Activated effector memory CD4-positive, alpha-beta T cell treated with anti-CD3 and anti-CD28 coated beads, Interleukin-2, amount 50 U/mL, for 16 hours (primary cell): Measurements from ENCODE around the gene SEMA4G.

Experiments
- DNase-seq: peaks from one replicate; pipeline ENCODE4 v3.0.0-alpha.2; 2020

SEMA4G gene

DNA sequence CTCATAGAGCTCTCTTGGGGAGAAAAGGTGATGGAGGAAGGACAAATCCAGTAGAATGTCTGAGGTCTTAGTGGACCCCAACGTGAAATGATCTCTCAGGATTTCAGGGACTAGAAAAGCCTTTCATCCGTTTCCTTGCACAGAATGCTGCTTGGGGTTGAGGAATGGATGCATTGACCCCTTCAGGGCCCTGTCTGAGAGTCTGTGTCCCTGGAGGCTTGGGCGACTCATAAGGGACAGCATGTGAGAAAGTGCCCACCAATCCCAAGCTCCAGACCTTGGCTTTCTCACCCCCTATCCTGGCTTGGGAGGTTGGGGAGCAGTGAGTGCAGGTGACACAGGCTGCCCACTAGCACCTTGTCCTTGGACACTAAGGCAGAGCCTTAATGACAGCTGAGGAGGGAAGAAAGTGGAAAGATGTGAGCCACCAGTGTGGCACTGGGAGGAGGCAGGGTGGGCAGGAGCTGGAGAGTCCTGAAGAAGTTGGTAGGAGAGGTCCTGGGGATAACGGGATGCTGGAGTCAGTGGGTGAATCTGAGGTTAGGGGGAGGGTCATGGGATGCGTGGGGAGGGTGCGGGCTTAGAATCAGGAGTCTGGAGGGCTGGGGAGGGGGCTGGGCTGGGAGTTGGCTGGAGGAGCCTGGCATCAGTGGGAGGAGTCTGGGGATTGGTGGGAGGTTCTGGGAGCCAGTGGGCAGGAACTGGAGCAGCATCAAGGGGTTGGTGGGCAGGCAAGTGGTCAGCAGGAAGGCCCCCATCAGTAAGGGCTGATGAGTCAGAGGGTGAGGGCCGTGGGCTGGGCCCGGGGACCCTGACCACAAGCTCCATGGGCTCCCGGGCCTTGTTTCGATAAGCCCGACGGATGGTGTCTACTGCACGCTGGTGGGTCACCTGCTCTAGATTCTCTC lies 38.9 kb downstream of the SEMA4G start:
- no peak for DNase-seq

DNA sequence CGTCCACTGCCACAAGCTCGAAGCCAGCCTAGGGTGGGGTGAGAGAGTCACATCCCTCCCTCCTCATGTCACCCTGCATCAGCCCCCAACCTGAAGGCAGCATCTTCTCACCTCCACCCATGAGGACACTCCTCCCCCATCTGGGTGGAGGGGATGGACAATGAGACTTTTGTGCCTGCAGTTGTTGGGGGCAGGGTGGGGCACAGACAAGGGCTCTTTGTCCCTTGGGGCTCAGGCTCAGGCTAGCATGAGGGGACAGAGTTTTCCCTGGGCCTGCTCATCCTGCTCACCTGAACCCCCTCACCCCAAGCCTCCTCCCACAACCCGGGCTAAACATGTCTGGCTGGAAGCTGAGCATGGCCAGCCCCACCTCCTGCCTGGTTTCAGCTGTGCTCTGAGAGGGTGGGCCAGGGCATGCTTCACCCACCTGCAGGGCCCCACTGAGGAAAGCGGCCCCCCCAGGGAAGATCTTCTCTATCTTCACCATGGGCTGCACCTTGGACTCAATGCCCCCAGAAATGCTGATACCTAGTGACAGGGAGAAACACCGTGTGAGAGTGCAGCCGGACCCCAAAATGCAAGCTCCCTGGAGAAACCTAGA lies 39.6 kb downstream of the SEMA4G start:
- no peak for DNase-seq

DNA sequence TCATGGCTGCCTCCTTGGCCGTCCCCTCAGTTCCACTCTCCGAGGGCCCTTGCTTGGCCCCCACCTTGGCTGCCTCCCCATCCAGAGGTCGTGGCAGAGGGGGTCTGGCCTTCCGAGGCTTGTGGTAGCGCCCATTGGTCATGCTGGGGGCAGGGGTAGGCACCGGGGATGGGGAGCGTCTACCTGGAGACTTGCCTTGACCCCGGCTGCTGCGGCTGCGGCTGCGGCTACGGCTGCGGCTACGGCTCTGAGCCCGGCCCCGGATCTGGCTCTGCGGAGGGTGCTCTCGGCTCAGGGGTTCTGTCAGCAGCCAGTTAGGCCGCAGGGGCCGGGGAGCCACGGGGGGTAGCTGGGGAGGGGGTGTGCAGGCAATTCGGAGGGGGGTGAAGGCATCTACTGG lies 41.0 kb downstream of the SEMA4G start:
- DNase-seq = no peak

DNA sequence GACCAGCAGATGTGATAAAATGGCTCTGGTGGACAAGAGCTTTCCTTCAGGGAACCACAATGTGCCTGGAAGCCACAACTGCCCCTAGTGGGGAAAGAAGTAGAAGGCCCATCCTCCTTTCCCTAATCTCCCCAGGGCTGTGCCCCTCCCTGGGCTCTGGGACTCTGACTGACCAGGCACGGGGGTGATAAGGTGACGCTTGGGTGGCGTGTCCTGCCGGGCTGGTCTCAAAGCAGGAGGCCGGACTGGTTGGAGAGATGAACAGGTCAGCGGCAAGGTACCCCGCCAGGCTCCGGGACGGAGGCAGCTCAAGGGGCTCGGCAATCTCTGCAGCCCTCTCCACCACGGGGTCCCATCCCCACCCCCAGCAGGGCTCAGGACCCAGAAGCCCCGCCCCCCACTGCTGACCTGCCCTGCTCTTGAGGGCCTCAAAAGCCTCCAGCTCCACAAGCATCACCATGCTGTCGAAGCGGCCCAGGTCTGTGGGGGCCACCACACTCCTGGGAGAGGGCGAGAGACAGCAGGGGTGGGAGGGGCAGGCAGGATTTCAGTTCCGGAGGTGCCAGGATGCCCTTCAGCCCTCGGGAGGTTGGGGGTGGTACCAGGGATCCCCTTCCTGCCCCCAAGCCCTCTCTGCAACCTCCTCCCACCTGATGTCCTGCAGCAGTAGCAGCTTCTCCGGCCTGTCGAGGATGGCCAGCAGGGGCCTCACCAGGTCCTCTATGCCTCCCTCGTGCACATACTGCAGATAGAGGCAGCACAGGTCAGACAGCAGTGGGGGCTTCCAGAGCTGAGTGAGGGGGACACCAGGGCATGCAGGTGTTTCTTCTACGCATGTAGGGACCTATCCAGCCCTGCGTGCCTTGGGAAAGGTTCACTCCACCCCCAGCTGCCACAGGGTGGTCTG lies 42.5 kb downstream of the SEMA4G start:
- DNase-seq = no peak

DNA sequence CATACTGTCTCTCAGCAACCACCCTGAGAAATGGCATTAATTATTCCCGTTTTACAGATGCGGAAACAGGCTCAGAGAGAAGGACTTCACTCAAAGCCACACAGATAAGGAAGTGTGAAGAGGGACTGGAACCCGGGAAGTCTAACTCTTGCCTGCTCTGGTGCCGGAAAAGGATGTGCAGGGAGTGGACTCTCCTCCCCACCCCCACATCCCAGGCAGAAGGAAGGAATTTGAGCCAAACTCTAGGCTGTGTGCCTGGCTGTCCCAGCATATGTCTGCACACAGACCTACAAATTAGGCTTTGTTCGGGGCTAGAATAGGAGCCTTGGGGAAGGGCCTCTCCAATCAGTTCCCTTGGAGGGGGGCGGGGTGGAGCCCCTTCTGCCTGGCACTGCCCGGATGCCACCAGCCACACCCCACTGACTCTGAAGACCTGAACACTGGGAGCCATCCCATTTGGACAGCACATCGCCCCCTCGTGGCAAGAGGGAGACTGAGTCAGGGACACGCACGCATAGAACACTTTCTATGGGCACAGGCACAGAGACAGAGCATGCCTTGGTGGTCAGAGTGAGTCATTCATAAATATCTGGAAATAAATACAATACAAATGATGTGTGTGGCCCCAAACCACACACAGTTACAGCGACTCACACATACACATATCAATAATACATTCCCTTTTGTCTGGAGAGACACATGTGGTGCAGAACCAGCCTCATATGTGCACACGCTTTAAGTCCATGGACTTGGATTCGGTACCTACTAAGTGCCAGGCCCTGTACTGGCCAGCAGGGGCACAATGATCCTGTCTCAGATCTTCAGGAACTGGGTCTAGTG lies 43.4 kb downstream of the SEMA4G start:
- DNase-seq = peak; percentile 92

DNA sequence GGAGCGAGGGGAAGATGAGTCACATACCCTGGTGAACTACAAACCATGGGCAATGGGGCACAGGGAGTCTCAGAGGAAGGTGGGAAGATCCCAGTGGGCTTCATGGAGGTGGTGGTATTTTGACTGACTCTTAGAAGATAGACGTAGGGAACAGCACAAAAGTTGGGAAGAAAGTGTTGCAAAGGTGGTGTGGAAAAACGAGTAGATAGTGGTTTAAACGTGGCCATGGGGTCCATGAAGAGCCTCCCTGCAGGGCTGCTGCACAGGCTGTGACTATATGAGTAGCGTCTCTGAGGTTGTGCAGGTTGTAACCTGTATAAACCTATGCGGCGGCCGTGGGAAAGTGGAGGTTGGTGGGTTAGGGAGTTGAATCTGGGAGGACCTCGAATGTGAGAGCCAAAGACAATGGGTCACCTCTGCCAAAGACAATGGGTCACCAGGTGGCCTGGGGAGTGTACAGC lies 44.1 kb downstream of the SEMA4G start:
- no peak for DNase-seq

DNA sequence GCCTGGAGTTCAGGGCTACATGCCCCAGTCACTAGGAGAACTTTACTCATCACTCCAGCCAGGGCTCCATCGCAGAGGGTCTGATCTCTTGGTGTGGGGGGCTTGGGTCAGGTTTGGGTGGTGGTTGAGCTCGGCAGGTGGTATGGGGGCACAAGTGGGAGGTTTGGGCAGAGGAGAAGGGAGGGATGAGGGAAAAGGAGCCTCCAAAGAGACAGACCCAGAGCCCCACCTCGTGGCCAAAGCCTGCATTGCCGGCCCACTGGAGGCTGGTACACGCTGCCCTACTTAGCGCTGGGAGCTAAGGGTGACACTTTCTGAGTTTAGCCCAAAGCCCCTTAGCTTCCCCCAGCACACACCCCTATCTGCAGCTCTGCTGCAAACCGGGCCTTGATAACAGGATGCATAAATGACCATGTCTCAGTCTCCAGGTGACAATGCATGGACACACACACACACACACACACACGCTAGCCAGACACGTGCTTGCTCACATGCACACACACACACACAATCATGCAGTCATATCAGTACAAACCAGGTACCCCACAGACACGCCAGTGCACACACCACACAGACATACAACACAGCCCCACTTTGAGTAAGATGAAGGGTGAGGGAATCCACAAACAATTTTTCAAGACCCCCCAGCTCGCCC lies 45.1 kb downstream of the SEMA4G start:
- DNase-seq = peak; percentile 90

DNA sequence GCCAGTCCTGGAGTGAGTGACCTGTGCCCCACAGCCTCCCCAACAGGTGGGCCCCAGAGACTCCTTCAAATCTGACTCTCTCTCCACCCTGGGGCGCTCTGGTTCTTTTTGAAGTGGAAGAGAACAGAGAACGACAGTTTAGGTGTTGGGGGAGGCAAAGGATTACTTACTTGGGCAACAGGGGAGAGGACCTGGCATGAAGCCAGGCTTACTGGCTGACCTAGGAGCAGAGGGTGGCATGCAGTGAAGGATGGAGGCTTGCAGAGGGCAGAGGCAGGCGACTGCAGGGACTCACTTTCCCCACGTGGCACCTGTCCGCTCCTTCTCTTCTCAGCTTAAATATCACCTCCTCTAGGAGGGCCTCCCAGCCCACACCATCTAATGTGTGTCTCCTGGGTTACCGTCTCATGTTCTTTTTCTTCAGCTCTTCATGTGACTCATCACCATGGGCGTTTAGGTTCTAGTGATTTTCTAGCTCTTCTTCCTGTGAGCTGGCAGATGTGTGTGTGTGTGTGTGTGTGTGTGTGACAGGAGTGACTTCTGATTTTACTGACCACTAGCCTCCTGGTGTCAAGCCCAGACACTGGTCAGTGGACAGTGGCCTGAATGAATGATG lies 45.8 kb downstream of the SEMA4G start:
- DNase-seq = no peak

DNA sequence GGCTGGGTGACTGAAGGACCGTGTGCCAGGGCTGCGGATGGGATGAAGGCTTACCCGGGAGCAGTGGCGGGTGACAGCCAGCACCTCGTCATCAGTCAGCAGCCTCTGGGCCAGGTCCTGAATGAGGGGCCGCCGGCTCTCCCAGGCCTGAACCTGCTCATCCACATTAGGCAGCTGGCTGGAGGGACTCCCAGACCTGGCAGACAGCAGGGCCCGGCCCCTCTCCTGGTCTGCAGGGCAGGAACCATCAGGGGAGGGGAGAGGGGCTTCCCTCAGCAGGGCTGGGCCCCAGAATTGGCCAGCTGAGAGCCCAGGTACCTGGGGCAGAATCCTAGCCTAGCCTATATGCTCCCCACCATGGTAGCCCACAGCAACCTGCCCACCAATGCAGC lies 46.3 kb downstream of the SEMA4G start:
- no peak for DNase-seq

DNA sequence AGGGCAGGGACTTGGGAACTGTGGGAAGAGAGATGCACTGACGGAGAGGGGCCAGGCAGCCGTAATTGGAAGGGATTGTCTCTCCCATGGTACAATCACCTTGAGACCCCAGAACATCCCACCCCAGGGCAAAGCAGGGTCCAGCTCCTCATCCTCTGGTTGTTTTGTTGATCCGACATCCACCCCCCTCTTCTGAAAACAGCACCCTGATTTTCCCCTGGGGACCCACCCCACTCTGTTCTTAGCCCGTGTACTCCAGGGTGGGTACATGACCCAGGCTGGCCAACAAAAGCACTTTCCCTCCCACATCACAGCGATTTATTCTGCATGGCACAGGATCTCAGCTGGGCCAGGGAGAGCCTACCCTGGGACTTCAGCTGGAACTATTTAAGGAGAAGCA lies 47.5 kb downstream of the SEMA4G start:
- no peak for DNase-seq

DNA sequence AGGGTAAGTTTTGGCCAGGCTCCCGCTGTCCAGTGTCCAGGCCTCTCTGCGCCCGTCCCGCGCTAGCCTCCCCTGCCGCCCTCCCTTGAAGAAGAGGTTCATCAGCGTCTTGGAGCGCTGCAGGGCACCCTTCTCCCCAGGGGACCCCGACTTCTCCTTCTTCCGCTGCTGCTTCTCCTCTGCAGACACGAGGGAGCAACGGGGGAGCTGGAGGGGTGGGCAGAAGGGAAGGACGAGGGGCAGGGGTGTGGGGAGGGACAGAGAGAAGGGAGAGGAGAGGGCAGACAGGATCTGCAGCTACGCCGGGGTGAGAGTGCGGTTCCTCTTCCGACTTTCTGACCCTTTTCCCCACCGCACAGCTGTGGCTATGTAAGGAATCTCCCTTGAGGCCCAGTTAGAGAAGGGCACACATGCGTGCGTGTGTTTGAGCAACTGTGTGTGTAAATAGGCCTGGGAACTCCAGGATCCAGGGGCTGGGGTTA lies 48.9 kb downstream of the SEMA4G start:
- DNase-seq = no peak

DNA sequence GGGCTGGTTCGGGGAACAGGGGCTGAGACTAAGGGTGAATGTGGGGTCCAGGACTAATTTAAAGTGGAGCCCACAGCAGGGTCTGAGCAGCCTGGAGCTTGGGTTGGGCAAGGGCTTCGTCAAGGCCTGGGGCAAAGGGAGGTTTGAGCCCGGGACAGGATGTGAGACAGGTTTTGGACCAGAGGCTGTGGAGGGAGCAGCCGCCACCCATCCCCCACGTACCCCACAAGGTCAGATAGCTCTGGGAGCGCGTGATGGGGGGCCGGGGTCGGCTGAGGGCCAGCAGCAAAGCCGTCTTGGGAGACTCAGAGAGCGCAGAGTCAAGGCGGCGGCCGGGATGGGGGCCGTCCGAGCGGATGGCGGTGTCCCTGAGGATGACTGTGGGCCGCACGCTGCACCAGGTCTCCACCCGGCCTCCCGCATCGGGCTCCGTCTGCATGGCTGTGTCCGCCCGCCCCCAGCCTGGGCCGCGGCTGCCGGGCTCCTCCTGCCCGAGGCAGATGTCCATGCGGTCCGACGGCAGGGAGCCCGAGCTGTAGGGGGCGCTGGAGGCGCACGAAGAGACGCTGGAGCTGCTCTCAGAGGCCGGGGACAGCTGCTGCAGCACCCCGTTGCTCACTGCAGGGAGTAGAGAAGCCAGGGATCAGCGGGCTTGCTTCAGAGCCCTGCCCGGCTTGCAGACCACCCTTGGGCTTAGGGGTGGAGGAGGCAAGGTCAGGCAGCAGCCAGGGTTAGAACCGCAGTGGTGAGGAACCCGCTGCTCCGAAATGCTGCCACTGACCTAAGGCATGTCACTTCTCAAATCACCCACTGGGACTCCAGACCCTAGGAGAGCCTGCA lies 49.5 kb downstream of the SEMA4G start:
- DNase-seq = peak; percentile 89
